BLaER1 treated with 17β-estradiol and CSF1 and Interleukin-3, amounts not matched to agents 10 nM and 100 nM (cell line): Measurements from ENCODE around the gene KIRREL1.

Experiments used
- H3K27ac ChIP-seq, 11 experiments: shearing (Covaris generic); formaldehyde crosslinking; 2 replicates each; pipeline ENCODE4 v1.8.1; 2022
- H3K27me3 ChIP-seq, 11 experiments: shearing (Covaris generic); formaldehyde crosslinking; 2 replicates each; pipeline ENCODE4 v1.8.1; 2022
- H3K36me3 ChIP-seq, 11 experiments: shearing (Covaris generic); formaldehyde crosslinking; 2 replicates each; pipeline ENCODE4 v1.8.1; 2022
- H3K4me1 ChIP-seq, 10 experiments: shearing (Covaris generic); formaldehyde crosslinking; 2 replicates each; pipeline ENCODE4 v1.8.1; 2022
- H3K4me2 ChIP-seq, 11 experiments: shearing (Covaris generic); formaldehyde crosslinking; 2 replicates each; pipeline ENCODE4 v1.8.1; 2022
- H3K4me3 ChIP-seq, 10 experiments: shearing (Covaris generic); formaldehyde crosslinking; 2 replicates each; pipeline ENCODE4 v1.8.1; 2022
- H3K9ac ChIP-seq, 11 experiments: shearing (Covaris generic); formaldehyde crosslinking; 2 replicates each; pipeline ENCODE4 v1.8.1; 2022
- H3K9me3 ChIP-seq, 11 experiments: shearing (Covaris generic); formaldehyde crosslinking; replicated peaks in 1 of 11; 2 replicates each; pipeline ENCODE4 v1.8.1; 2022
- H4K20me1 ChIP-seq, 11 experiments: shearing (Covaris generic); formaldehyde crosslinking; 2 replicates each; pipeline ENCODE4 v1.8.1; 2022
- Cebpa-rat ChIP-seq, 11 experiments: shearing (Covaris generic); IDR thresholded peaks; 2 replicates each; pipeline ENCODE4 v1.8.1; 2022

KIRREL1 gene

GRCh38 chr1:158019171-158019868 lies 25.9 kb downstream of the KIRREL1 start:
- peaks cover 18 to 78% (median 52%) of the 10 kb centered on the region in 10 experiments for H3K4me1 ChIP-seq
- H3K9ac ChIP-seq = no peak overlapping the region
- H3K27ac ChIP-seq = no peak overlapping the region
- peaks cover 0 to 6% (median 0%) of the 10 kb centered on the region in 11 experiments; a peak in 1 of 22 replicates for H3K36me3 ChIP-seq
- H3K27me3 ChIP-seq = no peaks in the 10 kb centered on the region
- H3K4me3 ChIP-seq = no peak overlapping the region
- H3K4me2 ChIP-seq = peak overlapping the region in 3 of 11 experiments; percentile 6 to 75 (median 71); a peak in 5 of 22 replicates
- H4K20me1 ChIP-seq = peaks cover 0 to 61% (median 23%) of the 10 kb centered on the region in 11 experiments; a peak in 13 of 22 replicates
- no peak for TF ChIP-seq Cebpa-rat (IDR thresholded peaks at IDR 0.05)
- H3K9me3 ChIP-seq = no peaks in the 10 kb centered on the region

- Histone ChIP-seq H3K4me1 (peaks cover 29 to 89% (median 63%) of the 10 kb centered on the region in 10 experiments), H3K9me3 (no peaks in the 10 kb centered on the region), H3K9ac (no peak overlapping the region), H3K36me3 (peaks cover 0 to 1% (median 0%) of the 10 kb centered on the region in 11 experiments; a peak in 1 of 22 replicates), H3K4me3 (0 out of 20 replicates have a peak overlapping the region, but pooled peaks of 1 of the 10 experiments have one; percentile 0), H3K4me2 (peak overlapping the region in 10 of 11 experiments; percentile 0 to 92 (median 64); a peak in 17 of 22 replicates), H4K20me1 (peaks cover 0 to 71% (median 21%) of the 10 kb centered on the region in 11 experiments; a peak in 13 of 22 replicates), H3K27me3 (no peaks in the 10 kb centered on the region), H3K27ac (peak overlapping the region in 4 of 11 experiments; percentile 11 to 50 (median 40); a peak in 4 of 22 replicates)
- TF ChIP-seq Cebpa-rat (IDR thresholded peaks at IDR 0.05) = no peak
Measured at GRCh38 chr1:158020259-158020885, 26.9 kb downstream of the KIRREL1 start.

GRCh38 chr1:158020886-158021620 lies 27.6 kb downstream of the KIRREL1 start:
- Histone ChIP-seq H4K20me1 (peaks cover 0 to 77% (median 25%) of the 10 kb centered on the region in 11 experiments; a peak in 11 of 22 replicates), H3K9ac (no peak overlapping the region), H3K4me2 (peak overlapping the region in 10 of 11 experiments; percentile 0 to 92 (median 64); a peak in 17 of 22 replicates), H3K9me3 (no peaks in the 10 kb centered on the region), H3K27ac (peak overlapping the region in 4 of 11 experiments; percentile 11 to 50 (median 40); a peak in 6 of 22 replicates), H3K27me3 (no peaks in the 10 kb centered on the region), H3K4me3 (0 out of 20 replicates have a peak overlapping the region, but pooled peaks of 1 of the 10 experiments have one; percentile 0), H3K4me1 (peaks cover 36 to 96% (median 69%) of the 10 kb centered on the region in 10 experiments), H3K36me3 (no peaks in the 10 kb centered on the region)
- TF ChIP-seq Cebpa-rat (IDR thresholded peaks at IDR 0.05) = no peak

GRCh38 chr1:158021721-158022120 lies 28.3 kb downstream of the KIRREL1 start:
- Histone ChIP-seq H3K4me2 (peak overlapping the region in 6 of 11 experiments; percentile 57 to 92 (median 76); a peak in 11 of 22 replicates), H3K9ac (no peak overlapping the region), H3K9me3 (no peaks in the 10 kb centered on the region), H4K20me1 (peaks cover 0 to 76% (median 22%) of the 10 kb centered on the region in 11 experiments; a peak in 11 of 22 replicates), H3K4me3 (no peak overlapping the region), H3K36me3 (peaks cover 0 to 4% (median under 1%) of the 10 kb centered on the region in 11 experiments; a peak in 3 of 22 replicates), H3K27me3 (no peaks in the 10 kb centered on the region), H3K4me1 (peaks cover 38 to 96% (median 72%) of the 10 kb centered on the region in 10 experiments), H3K27ac (peak overlapping the region in 1 of 11 experiments; percentile 44; a peak in 1 of 22 replicates)
- no peak for TF ChIP-seq Cebpa-rat (IDR thresholded peaks at IDR 0.05)

- Histone ChIP-seq H3K4me2 (peak overlapping the region in 7 of 11 experiments; percentile 2 to 92 (median 76); a peak in 11 of 22 replicates), H3K27ac (no peak overlapping the region), H3K27me3 (no peaks in the 10 kb centered on the region), H3K4me3 (no peak overlapping the region), H3K4me1 (peaks cover 38 to 95% (median 71%) of the 10 kb centered on the region in 10 experiments), H3K36me3 (peaks cover 0 to 12% (median 4%) of the 10 kb centered on the region in 11 experiments; a peak in 3 of 22 replicates), H3K9me3 (no peaks in the 10 kb centered on the region), H4K20me1 (peaks cover 0 to 71% (median 18%) of the 10 kb centered on the region in 11 experiments; a peak in 10 of 22 replicates), H3K9ac (no peak overlapping the region)
- TF ChIP-seq Cebpa-rat (IDR thresholded peaks at IDR 0.05) = no peak
Measured at GRCh38 chr1:158022554-158023312, 29.3 kb downstream of the KIRREL1 start.

- no peaks in the 10 kb centered on the region for H3K9me3 ChIP-seq
- no peaks in the 10 kb centered on the region for H3K27me3 ChIP-seq
- no peak for TF ChIP-seq Cebpa-rat (IDR thresholded peaks at IDR 0.05)
- peak overlapping the region in 5 of 11 experiments; percentile 16 to 60 (median 37); a peak in 10 of 22 replicates for H3K27ac ChIP-seq
- peak overlapping the region in 6 of 11 experiments; percentile 2 to 43 (median 30); a peak in 6 of 22 replicates for H3K9ac ChIP-seq
- H3K4me1 ChIP-seq = peaks cover 38 to 75% (median 64%) of the 10 kb centered on the region in 10 experiments
- peaks cover 0 to 12% (median 4%) of the 10 kb centered on the region in 11 experiments; a peak in 3 of 22 replicates for H3K36me3 ChIP-seq
- peak overlapping the region; percentile 50 to 92 (median 79) for H3K4me2 ChIP-seq
- peak overlapping the region in 4 of 10 experiments; percentile 24 to 39 (median 29); a peak in 4 of 20 replicates for H3K4me3 ChIP-seq
- peaks cover 0 to 63% (median 11%) of the 10 kb centered on the region in 11 experiments; a peak in 9 of 22 replicates for H4K20me1 ChIP-seq
Measured at GRCh38 chr1:158024737-158025136, 31.3 kb downstream of the KIRREL1 start.

- Histone ChIP-seq H3K9ac (peak overlapping the region in 6 of 11 experiments; percentile 2 to 43 (median 26); a peak in 8 of 22 replicates), H3K4me3 (peak overlapping the region in 1 of 10 experiments; percentile 39; a peak in 2 of 20 replicates), H3K9me3 (no peaks in the 10 kb centered on the region), H4K20me1 (peaks cover 0 to 62% (median 11%) of the 10 kb centered on the region in 11 experiments; a peak in 8 of 22 replicates), H3K4me2 (peak overlapping the region; percentile 50 to 92 (median 79)), H3K27ac (peak overlapping the region in 8 of 11 experiments; percentile 4 to 60 (median 32); a peak in 12 of 22 replicates), H3K36me3 (peaks cover 0 to 16% (median 6%) of the 10 kb centered on the region in 11 experiments; a peak in 10 of 22 replicates), H3K27me3 (no peaks in the 10 kb centered on the region), H3K4me1 (peaks cover 36 to 66% (median 55%) of the 10 kb centered on the region in 10 experiments)
- no peak for TF ChIP-seq Cebpa-rat (IDR thresholded peaks at IDR 0.05)
Measured at GRCh38 chr1:158025576-158026230, 32.3 kb downstream of the KIRREL1 start.
